K562 treated with DMSO at 1 percent for 12 hours (cell line): ENCODE results near the gene ATP6V0C. TPM values are rescaled to one million over a fixed set of nuclear protein-coding genes. Genes with fewer than 3 reads are reported as not detected.

Experiments
- total RNA-seq: library from RNA; unstranded; fragments of 300-600 nt; gene quantifications from 2 replicates; pipeline ENCODE4 v1.2.3, GENCODE V29; 2022; ENCODE audit not compliant: insufficient read depth

Gene ATP6V0C
- total RNA-seq = 460 and 473 TPM in 2 replicates

GRCh38 chr16:2513405-2514332 is at the start of gene ATP6V0C:
TSS of gene ATP6V0C (plus strand) at chr16:2513952. CDS start at chr16:2514104, 152 bp downstream.

GRCh38 chr16:2471016-2471652 is 42.6 kb upstream of the ATP6V0C start, which contains the start of gene NTN3:
TSS of gene NTN3 (plus strand) at chr16:2471297. CDS start at chr16:2471702, 405 bp downstream.

GRCh38 chr16:2474877-2475412 is 38.8 kb upstream of the ATP6V0C start, which contains the start of gene TBC1D24:
TSS of gene TBC1D24 (plus strand) at chr16:2475127. CDS start at chr16:2496149, 21,022 bp downstream.

GRCh38 chr16:2520097-2520783 is 6.5 kb downstream of the ATP6V0C start, which contains the start of gene AMDHD2:
TSS of gene AMDHD2 (plus strand) at chr16:2520371. CDS start at chr16:2520459, 88 bp downstream.

GRCh38 chr16:2531371-2531695 is 17.6 kb downstream of the ATP6V0C start, which contains the start of gene CEMP1:
TSS of gene CEMP1 (minus strand) at chr16:2531408. CDS start at chr16:2531073, 335 bp downstream.

GRCh38 chr16:2537451-2538379 is 24.0 kb downstream of the ATP6V0C start, which contains the start of gene PDPK1:
TSS of gene PDPK1 (plus strand) at chr16:2538021. CDS start at chr16:2538113, 92 bp downstream.

Other genes with a start within 250 kb of the ATP6V0C start
- 150 and 267 TPM in 2 replicates for gene RNPS1, start 245.8 kb upstream of the ATP6V0C start, total RNA-seq
- 12.0 and 28.5 TPM in 2 replicates for gene ABCA3, start 173.2 kb upstream of the ATP6V0C start, total RNA-seq
- gene CCNF, start 84.5 kb upstream of the ATP6V0C start, total RNA-seq = 22.7 and 45.3 TPM in 2 replicates
- gene TEDC2, start 53.8 kb upstream of the ATP6V0C start, total RNA-seq = 35.6 and 43.5 TPM in 2 replicates
- gene NTN3, start 42.7 kb upstream of the ATP6V0C start, total RNA-seq = not detected in 2 replicates
- 3.4 and 13.9 TPM in 2 replicates for gene TBC1D24, start 38.8 kb upstream of the ATP6V0C start, total RNA-seq
- 31.3 and 51.9 TPM in 2 replicates for gene AMDHD2, start 6.4 kb downstream of the ATP6V0C start, total RNA-seq
- gene CEMP1, start 17.5 kb downstream of the ATP6V0C start, total RNA-seq = 7.2 and 8.8 TPM in 2 replicates
- gene PDPK1, start 24.1 kb downstream of the ATP6V0C start, total RNA-seq = 8.4 and 41.4 TPM in 2 replicates
- gene KCTD5, start 168.6 kb downstream of the ATP6V0C start, total RNA-seq = 45.9 and 57.1 TPM in 2 replicates
- 1.0 and 2.4 TPM in 2 replicates for gene PRSS27, start 206.3 kb downstream of the ATP6V0C start, total RNA-seq
- gene SRRM2, start 238.7 kb downstream of the ATP6V0C start, total RNA-seq = 211 and 370 TPM in 2 replicates